RKO (cell line): Measurements from ENCODE around the gene TGFB1I1.
A peak's percentile ranks its signal among the peaks of the same experiment; 100 is the strongest.
"Not testable (repeated sequence)": the region's sequence is repeated elsewhere in the genome, so short reads cannot be mapped to it uniquely, and the experiment has no call there.

Experiments
- DNase-seq: peaks from one replicate; pipeline ENCODE4 v3.0.0-alpha.2; 2016; ENCODE audit warnings: low spot score

Gene TGFB1I1

GRCh38 chr16:31471241-31471874, 594 bp upstream of the TGFB1I1 start:
- DNase-seq, result no peak

DNA sequence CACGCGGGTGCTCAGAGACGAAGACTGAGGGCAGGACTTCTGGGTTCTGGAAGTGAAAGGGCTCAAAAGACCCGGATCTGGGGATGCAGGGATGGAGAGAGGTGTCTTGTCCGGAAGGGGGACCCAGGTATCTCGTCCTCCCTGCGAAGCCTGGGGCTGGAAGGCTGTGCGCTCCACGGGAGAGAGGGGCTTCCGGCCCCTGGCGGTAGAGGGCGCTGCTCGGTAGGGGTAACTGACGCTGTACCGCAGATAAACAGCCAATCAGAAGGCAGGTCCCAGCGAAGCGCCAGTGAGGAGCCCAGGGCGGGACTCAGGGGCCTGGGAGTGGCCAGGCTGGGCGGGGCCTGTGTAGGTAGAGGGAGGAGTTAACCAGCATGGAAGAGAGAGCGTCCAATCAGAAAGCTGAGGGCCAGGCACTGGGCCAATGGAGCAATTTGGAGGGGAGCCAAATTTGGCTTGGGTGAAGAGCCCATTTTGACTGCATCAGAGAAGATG, 804 bp downstream of the TGFB1I1 start:
- DNase-seq, result peak; percentile 89

DNA sequence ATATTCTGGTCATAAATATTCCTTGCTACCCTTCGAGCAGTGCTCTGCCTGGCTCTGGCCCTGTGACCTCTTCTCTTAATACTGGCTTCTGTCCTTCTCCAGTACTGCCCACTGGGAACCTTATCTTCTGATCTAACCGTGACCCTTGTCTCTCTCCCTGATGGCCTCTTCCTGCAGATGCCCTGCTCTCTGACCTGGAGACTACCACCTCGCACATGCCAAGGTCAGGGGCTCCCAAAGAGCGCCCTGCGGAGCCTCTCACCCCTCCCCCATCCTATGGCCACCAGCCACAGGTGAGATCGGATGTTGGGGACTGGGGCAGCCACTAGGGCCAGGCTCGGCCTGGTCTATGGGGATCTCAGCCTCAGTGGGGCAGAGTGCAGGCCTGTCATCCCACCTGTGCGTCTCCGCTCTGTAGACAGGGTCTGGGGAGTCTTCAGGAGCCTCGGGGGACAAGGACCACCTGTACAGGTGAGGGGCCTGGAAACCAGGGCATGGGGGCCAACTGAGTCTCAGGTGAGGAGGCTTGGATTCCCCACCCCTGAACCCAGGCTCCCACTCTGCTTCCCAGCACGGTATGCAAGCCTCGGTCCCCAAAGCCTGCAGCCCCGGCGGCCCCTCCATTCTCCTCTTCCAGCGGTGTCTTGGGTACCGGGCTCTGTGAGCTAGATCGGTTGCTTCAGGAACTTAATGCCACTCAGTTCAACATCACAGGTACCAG, 1.5 kb downstream of the TGFB1I1 start:
- no peak for DNase-seq

- DNase-seq, result peak; percentile 43
Observed at GRCh38 chr16:31474173-31474714, 2.3 kb downstream of the TGFB1I1 start.

DNA sequence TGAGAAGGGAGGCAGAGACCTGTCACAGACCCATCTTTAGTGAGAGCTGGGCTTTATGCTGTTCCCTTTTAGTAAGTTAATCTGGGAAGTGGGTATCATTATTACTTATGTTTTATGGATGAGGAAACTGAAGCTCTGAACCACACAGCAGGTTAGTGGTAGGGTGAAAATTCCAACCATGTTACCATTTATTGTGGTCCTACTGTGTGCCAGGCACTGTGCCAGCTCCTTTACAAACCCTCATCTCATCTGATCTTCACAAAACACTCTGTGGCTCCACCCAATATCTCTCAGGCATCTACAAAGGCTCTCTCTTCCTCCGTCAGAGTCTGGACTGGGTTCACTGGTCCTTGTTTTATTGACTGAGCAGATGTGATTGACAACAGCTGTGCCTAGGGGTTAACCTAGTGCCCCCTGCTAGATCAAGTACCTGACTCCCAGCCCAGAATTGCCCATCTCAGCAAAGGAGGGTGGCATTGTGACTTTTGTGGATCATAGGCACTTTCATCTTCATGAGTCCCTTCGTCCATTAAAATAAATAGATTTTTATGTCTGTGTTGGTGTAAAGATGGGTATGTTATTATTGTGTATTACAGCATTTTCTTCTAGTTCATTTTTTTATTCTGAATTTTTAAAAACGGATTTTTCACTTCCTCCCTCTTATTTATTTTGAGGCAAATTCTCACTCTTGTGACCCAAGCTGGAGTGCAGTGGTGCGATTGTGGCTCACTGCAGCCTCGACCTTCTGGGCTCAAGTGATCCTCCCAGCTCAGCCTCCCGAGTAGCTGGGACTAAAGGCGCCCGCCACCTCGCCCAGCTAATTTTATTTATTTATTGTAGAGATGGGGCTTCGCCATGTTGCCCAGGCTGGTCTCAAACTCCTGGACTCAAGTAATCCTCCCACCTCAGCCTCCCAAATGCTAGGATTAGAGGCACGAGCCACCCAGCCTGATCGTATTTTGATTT, 3.1 kb downstream of the TGFB1I1 start:
- no peak for DNase-seq

DNA sequence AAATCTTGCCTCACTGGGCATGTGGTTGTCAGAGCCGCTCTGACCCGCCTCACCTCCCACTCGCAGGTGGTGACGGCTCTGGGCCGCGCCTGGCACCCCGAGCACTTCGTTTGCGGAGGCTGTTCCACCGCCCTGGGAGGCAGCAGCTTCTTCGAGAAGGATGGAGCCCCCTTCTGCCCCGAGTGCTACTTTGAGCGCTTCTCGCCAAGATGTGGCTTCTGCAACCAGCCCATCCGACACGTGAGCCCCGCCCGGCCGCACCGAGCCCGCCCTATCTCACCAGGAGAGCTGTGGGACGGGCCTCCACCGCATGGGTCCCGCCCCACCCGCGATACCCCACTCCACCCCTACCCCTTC, 4.0 kb downstream of the TGFB1I1 start:
- no peak for DNase-seq

DNA sequence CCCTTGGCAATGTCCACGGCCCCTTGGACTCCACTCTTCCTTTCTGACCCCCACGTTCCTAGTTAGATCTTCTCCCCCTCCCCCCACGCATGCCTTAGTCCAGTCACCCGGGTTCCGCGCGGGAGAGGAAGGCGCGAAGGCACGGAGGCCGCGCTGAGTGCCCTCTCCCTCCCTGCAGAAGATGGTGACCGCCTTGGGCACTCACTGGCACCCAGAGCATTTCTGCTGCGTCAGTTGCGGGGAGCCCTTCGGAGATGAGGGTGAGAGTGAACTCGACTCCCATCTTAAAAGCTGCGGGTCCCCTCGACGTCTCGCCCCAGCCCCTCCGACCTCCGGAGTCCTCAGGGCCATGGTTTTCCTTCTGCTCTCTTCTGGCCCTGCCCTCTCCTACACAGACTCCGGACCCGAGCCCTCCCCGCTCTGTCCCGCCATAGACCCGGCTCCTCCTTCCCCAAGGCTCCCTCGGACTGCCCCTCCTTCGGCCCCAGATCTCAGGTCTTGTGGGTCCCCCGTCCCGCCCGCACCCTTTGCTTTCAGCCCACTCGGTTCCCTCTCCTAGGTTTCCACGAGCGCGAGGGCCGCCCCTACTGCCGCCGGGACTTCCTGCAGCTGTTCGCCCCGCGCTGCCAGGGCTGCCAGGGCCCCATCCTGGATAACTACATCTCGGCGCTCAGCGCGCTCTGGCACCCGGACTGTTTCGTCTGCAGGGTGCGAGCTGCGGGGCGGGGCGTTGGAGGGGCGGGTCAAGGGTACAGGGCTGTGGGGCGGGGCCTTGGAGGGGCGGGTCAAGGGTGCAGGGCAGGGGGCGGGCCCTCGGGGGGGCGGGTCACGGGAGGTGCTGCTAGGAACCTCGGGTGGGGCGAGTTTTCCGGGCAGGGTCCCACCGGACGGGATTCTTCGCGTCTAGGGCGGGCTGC, 4.6 kb downstream of the TGFB1I1 start:
- DNase-seq, result no peak

DNA sequence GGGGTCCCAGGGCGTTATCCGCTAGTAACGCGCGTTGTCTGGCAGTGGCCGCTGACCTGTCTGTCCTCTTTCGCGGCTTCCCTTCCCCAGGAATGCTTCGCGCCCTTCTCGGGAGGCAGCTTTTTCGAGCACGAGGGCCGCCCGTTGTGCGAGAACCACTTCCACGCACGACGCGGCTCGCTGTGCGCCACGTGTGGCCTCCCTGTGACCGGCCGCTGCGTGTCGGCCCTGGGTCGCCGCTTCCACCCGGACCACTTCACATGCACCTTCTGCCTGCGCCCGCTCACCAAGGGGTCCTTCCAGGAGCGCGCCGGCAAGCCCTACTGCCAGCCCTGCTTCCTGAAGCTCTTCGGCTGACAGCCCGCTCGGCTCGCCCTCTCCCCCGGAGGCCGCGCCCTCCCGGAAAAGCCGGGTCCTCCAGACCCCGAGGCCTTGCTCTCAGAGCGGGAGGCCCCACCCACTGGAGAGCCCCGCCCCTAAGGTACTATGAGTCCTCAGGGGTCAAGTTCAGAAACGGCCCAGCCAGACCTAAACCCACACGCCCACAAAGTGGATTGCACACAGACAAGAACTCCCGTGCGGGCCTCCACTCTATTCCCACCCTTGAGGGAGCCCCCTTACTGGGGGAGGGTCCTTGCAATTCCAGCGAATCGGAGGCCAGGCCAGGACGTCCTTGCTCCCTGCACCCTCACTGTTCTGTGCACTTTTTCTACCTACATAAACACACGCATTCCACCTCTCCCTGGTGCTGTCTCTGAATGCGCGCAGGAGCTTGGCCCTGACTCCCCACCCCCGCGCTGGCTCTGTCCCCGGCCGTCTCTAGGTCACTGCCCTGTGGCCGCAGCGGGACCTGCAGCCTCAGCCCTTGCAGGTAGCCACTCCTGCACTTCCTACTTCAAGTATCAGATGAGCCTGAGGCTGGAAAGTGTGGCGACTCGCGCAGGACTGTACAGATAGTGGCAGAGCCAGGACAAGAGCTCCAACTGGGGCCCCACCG, 5.6 kb downstream of the TGFB1I1 start:
- no peak for DNase-seq

- DNase-seq, result no peak
Observed at GRCh38 chr16:31478956-31479355, 7.0 kb downstream of the TGFB1I1 start.

DNA sequence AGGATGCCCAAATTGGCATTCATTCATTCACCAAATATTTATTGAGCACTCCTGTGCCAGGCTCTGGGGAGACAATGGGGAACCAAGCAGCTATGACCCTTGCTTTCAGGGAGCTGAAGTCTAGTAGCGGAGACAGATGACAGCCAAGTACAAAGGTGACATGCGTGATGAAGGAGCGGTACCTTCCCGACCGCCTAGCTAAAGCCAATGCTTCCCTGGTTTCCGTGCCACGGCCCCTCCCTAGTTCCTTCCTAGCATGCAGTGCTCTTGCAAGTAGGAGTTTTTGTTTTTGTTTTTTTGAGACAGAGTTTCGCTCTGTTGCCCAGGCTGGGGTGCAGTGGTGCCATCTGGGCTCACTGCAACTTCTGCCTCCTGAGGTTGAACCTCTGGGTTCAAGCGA, 7.8 kb downstream of the TGFB1I1 start:
- DNase-seq, result no peak

DNA sequence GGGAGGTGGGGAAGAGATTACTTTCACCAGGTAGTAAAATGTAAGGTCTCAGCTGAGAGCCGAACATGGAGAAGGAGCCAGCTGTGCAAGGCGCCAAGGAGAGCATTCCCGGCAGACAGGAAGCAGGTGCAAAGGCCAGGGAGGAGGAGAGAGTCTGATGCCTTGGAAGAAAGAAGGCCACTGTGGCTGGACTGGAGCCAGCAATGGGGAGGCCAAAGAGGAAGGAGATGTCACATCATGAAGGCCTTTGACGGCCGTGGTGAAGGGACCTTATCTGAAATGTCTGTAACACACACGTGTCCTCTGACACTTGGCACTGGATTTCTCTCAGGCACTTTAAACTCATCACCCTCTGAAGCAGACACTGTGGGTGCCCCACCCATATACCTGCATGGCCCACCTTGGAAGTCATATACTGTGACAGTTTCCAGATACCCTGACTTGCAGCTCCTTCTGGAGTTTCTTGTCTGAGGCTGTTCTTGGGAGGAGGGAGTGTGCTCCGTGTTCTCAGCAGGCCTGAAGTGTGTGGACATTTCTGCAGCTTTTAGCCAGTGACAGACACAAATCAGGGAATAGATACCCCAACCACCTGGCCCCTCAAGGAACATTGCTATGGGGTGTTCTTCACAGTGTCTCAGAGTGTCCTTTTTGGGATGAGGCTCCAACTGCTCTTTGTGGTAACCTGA, 9.0 kb downstream of the TGFB1I1 start:
- DNase-seq, result no peak

GRCh38 chr16:31483081-31483480, 11.1 kb downstream of the TGFB1I1 start, which contains the start of gene SLC5A2:
TSS of gene SLC5A2 (plus strand) at chr16:31483123. CDS start at chr16:31483137, 14 bp downstream.
- DNase-seq, result no peak

DNA sequence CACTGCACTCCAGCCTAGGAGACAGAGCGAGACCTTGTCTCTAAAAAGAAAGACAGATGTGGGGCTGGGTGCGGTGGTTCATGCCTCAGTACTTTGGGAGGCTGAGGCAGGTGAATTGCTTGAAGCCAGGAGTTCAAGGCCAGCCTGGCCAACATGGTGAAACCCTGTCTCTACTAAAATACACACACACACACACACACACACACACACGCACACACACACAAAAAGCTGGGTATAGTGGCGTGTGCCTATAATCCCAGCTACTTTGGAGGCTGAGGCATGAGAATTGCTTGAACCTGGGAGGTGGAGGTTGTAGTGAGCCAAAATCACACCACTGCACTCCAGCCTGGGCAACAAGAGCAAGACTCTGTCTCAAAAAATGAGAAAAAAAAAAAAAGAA, 12.1 kb downstream of the TGFB1I1 start:
- not testable (repeated sequence) for DNase-seq

DNA sequence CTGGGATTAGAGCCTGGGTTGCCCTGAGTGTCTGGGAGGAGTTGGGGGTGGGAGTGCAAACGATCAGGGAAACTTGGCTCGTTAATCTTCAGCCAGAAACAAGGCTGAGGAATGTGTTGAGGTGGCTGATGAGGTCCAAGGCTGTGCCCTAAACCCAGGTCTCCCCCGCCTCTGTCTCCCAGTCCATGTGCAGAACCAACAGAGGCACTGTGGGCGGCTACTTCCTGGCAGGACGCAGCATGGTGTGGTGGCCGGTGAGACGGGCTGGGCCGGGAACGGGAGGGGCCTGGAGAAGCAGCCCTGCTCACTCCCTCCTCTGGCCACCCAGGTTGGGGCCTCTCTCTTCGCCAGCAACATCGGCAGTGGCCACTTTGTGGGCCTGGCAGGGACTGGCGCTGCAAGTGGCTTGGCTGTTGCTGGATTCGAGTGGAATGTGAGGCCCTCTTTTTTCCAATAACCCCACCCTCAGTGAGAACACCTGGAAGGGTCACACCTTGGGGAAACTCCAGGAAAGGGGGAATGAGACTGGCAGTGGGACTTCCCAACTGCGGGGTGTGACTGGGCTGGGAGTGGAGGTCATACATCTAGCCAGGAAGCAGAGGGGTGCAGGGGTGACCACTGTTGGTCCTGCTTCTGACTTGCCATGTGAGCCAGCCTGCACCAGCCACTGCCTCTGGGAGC, 12.7 kb downstream of the TGFB1I1 start:
- DNase-seq, result no peak

GRCh38 chr16:31485571-31485970, 13.6 kb downstream of the TGFB1I1 start:
- DNase-seq, result no peak

DNA sequence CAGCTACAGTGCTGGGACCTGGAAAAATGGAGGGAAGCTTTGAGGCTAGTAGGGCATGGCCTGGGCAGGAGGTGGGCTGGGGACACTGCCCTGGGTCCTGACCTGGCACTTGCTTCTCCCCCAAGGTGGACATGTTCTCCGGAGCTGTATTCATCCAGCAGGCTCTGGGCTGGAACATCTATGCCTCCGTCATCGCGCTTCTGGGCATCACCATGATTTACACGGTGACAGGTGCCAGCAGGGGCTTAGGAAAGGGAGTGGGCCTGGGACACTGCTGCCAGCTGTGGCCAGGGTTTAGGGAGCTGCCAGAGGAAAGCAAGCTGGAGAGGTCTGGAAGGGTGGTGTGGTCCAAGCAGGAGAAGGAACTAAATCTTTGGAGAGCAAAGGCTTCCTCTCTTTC, 14.1 kb downstream of the TGFB1I1 start:
- DNase-seq, result no peak

DNA sequence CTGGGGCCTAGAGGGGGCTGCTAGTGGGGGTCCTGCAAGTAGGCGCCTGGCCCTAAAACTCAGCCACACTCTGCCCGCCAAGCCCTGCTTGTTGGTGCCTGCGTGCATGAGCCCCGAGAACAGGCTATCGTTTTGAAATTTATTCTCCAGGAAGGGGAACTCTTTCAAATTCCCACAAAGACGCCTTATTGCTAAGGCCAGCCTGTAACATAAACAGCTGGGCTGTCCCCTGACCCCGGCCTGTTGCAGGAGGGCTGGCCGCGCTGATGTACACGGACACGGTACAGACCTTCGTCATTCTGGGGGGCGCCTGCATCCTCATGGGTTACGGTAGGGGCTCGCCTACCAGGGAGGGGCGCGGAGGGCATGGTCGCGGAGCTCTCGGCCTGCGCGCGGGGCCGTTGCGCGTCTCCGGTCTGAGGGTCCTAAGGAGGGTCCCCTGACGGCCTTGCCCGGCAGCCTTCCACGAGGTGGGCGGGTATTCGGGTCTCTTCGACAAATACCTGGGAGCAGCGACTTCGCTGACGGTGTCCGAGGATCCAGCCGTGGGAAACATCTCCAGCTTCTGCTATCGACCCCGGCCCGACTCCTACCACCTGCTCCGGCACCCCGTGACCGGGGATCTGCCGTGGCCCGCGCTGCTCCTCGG, 15.2 kb downstream of the TGFB1I1 start:
- DNase-seq, result no peak
